ENCODE results near the gene CCR5. TPM values are rescaled to one million over a fixed set of nuclear protein-coding genes. Genes with fewer than 3 reads are reported as not detected.

CCR5 gene
- total and polyA plus RNA-seq, 9 of the 15 experiments (the other 6 are each of a cell fraction or from before 2014, with no cell fraction given), result not detected

GRCh38 chr3:46378426-46378942, 7.7 kb downstream of the CCR5 start (continued):
- TF ChIP-seq REST (IDR thresholded peaks at IDR 0.05; ENCODE audit: borderline replicate concordance) (peak; percentile 67; the same call in 1 of the 2 replicates), REST (CRISPR knock-in tag; IDR thresholded peaks at IDR 0.05; ENCODE audit: low read depth) (no peak), SAFB (IDR thresholded peaks at IDR 0.05; ENCODE audit: borderline replicate concordance, low read depth, low read length) (no peak), MTA3 (IDR thresholded peaks at IDR 0.05; ENCODE audit: borderline replicate concordance) (no peak), CHD1 (IDR thresholded peaks at IDR 0.05; ENCODE audit: low read length) (no peak), ZNF785 (CRISPR knock-in tag; IDR thresholded peaks at IDR 0.05) (no peak), WHSC1 (IDR thresholded peaks at IDR 0.05; ENCODE audit: low read length) (no peak), CEBPB (tag; IDR thresholded peaks at IDR 0.05) (no peak), KLF10 (CRISPR knock-in tag; IDR thresholded peaks at IDR 0.05) (no peak), MEF2D (tag; conservative IDR thresholded peaks at IDR 0.05; ENCODE audit: low read depth) (no peak), THRAP3 (IDR thresholded peaks at IDR 0.05; ENCODE audit: borderline replicate concordance) (no peak), CREB5 (CRISPR knock-in tag; IDR thresholded peaks at IDR 0.05) (no peak), RAD21 (CRISPR knock-in tag; conservative IDR thresholded peaks at IDR 0.05 in 1 of 2, IDR thresholded peaks at IDR 0.05 in 1 of 2) (peak; percentile 88 to 89), CHCHD3 (CRISPR knock-in tag; IDR thresholded peaks at IDR 0.05) (no peak)

All from K562 (cell line).